Raji (cell line): Measurements from ENCODE around the gene SNX32.

Experiments used
- POLR2A ChIP-seq: IDR thresholded peaks from 2 replicates; pipeline ENCODE4 v1.6.1; 2011; ENCODE audit warnings: low read depth, low read length, control low read depth; ENCODE audit not compliant: insufficient read depth

The SNX32 gene

GRCh38 chr11:65793625-65794400 is 40.0 kb upstream of the SNX32 start:
- TF ChIP-seq POLR2A: no peak

GRCh38 chr11:65794570-65795510 is 38.9 kb upstream of the SNX32 start:
- no peak for TF ChIP-seq POLR2A

- no peak for TF ChIP-seq POLR2A
These were observed 36.8 kb upstream of the SNX32 start for GRCh38 chr11:65796726-65797601.

DNA sequence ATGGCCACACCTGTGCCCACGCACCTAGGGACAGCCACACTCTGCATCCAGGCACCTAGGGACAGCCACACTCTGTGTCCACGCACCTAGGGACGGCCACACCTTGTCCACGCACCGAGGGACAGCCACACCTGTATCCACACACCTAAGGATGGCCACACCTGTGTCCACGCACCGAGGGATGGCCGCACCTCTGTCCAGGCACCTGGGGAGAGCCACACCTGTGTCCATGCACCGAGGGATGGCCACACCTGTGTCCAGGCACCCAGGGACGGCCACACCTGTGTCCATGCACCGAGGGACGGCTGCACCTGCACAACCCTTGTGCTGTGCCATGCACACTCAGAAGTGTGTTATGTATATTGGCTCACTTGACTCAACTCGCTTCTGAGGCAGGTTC is 36.1 kb upstream of the SNX32 start:
- no peak for TF ChIP-seq POLR2A

GRCh38 chr11:65798882-65799281 is 34.9 kb upstream of the SNX32 start:
- no peak for TF ChIP-seq POLR2A

DNA sequence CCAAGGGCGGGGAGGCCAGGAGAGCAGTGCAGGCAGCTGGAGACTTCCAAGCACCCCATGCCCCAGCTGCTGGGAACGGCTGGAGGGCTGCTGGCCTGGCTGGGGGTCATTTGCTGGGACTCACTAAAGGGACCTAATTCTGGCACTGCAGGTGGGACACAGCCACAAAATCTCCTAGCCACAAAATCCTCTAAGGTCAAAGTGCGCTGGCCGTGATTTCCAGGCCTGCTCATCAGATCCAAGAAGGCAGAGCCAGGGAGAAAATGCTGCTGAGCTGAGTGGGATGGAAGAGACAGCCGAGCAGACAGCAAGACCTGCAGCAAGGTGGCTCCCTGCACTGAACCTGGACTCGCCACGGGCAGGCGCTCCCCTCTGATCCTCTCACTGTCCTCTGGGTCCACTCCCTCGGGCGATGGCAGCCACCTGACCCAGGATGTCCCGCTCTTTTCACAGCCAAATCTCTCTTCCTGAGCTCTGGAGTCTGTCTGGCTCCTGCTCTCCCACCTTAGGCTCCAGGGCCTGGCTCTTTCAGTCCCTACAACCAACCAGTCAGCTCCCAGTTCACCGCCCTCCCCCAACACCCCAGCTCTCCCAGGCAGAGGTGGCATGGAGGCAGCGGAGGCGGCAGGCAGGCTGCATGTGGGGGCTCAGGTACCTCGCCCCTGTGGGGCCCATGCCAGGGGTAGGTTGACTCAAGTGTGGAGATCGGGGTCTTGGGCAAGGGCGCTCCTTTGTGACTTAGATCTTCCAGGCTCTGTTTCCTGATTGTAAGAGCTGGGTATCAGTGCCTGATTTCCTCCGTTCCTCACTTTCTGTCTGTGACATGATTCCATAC is 32.4 kb upstream of the SNX32 start:
- no peak for TF ChIP-seq POLR2A

- no peak for TF ChIP-seq POLR2A
These were observed 30.9 kb upstream of the SNX32 start for GRCh38 chr11:65802841-65803240.

DNA sequence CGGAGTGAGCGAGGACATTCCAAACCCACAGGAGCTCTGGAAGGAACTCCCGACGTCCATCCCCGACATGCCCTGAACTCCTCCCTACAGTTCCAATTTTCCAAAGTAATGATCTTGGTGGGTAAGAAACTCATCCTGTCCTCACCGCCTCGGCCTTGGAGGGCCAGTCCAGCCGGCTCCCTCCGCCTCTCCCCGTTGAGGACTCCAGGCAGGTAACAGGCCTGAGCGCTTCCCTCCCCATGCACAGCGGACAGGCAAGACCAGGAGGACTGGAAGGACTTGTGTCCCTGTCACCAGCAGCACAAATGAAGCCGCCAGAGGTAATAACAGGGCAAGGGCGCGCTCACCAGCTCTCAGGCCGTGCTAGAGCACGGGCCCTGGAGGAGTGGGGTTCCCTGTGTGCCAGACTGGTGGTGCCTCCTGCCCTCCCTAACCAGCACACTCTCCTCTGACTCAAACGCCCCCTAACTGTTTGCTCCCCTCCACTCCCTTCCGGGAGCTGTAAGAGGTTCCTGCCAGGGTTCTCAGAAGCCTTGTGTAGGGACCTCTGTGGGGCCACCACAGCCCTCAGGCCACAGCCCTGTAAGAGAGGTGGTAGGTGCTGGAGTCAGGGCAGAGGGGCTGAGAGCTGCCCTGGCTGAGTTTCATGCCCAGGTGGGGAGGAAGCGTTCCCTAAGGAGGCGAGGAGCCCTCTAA is 29.8 kb upstream of the SNX32 start:
- TF ChIP-seq POLR2A: no peak

GRCh38 chr11:65806979-65807378 is 26.8 kb upstream of the SNX32 start:
- TF ChIP-seq POLR2A: no peak

DNA sequence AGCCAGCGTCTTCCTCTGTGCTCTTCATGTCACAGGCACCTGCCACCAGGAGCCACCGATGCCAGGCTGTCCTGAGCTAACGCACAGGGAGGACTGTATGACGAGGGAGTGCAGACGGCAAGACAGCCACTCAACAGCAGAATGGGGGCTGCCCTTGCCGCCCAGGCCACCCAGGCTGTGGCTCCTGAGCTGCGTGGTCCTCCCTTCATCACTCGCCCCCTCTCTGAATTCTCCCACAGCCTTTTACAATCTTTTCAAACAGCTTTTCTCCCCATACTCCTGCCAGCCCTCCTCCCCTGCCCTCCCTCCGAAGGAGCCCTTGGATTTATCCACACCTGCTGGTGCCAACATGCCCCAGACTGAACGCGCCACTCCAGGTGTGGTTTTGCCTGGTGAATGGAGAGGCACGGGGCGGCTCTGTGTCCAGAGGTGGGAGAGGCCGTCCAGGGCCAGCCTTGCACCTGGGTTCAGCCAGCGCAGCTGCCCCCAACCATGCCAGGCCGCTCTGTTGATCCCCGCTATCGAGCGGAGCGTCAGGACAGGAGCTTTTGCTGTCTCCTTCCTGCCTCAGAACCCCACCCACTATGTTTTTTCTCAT is 24.9 kb upstream of the SNX32 start:
- TF ChIP-seq POLR2A: no peak

DNA sequence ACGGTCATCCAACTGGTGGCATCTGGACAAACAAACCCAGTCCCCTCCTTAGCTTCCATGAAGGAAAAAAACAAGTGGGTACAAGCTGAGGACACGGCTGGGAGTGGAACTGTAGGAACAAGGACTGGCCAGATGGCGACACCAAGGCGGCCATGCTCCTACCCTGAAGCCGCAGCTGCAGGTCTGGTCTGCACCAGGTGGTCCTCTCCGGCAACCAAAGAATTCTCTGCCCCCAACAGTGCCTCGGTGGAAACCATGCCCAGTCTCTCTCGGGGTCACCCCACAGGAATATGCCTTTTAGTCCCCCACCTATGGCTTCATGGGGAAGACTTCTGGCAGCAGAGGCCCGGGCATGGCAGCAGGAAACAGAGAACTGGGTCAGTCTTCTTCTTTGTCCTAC is 24.3 kb upstream of the SNX32 start:
- no peak for TF ChIP-seq POLR2A

DNA sequence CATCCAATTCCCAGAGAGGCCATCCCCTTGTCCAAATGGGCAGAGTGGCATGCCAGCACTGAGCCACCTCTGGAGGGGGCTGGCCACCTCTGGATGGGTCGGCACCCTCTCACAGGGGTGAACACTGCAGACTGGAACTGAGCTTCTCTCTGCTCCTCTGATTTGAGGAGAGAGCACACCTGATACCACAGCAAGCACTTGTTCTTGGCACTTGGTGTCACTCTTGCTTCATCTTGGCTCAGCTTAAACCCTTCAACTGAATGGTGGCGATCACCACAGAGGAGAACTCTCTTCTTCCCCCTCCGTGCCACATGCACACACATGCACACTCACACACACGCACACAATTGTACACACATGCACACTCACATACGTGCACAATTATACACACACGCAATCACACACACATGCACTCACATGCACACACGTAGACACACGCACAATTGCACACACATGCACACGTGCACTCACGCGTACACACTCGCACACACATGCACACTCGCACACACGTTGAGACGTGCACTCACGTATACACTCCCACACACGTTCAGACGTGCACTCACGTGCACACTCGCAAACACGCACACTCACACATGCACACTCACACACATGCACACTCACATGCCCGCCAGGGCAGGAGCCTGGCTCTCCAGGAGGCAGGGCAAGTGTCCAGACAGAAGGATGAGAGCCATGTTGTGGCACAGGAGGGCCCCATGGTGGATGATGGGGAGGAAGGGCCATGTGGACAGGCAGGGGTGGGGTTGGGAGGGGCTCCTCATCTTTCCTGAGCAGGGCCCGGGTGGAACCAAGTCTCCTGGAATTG is 23.5 kb upstream of the SNX32 start:
- TF ChIP-seq POLR2A: peak; percentile 52
